HG03521 (cell line): Measurements from ENCODE around the gene TSPAN9.

ENCODE experiments used
- ATAC-seq: cut with Tn5 transposase; IDR thresholded peaks from one replicate; pipeline ENCODE4 v1.9.1; 2021; ENCODE audit warnings: mild to moderate bottlenecking, moderate library complexity; ENCODE audit not compliant: unreplicated experiment

The TSPAN9 gene

DNA sequence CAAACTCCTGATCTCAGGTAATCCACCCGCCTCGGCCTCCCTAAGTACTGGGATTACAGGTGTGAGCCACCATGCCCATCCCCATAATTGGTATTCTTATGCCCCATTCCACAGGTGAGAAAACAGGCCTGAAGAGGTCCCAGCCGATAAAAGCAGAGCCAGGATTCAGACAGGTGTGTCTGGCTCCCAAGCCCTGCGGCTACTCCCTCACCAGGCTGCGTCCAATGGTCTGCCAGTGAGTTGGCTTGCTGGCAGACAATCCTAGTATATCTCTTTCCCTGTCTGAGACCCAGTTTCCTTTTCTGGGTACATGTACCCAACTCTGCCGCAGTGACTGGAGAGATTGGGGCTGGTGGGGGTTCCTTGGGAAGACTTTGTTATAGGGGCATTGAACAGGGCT lies 1.9 kb upstream of the TSPAN9 start:
- ATAC-seq = no peak

DNA sequence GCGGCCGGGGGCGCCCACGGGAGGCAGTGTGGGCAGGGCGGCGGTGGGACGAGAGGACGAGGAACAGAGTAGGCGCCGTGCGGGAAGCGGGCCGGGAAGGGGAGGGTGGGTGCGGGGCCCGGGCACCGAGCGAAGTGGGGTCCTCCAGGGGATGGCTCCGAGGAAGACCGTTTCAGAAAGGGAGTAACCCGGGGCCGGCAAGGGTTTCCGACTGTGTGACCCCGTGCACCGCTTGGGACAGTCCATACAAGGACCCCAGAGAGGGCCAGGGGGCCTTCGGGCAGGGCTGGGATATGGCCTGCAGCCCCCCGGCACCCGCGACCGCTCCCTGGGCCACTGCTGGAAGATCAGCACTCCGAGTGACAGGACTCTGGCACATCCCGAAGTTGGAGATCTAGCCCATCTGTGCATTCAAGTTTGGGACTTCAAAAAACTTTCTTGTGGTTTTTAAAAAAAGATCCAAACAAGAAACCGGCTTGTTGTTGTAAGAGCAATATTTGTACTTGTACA lies 448 bp downstream of the TSPAN9 start:
- peak; percentile 21 for ATAC-seq

DNA sequence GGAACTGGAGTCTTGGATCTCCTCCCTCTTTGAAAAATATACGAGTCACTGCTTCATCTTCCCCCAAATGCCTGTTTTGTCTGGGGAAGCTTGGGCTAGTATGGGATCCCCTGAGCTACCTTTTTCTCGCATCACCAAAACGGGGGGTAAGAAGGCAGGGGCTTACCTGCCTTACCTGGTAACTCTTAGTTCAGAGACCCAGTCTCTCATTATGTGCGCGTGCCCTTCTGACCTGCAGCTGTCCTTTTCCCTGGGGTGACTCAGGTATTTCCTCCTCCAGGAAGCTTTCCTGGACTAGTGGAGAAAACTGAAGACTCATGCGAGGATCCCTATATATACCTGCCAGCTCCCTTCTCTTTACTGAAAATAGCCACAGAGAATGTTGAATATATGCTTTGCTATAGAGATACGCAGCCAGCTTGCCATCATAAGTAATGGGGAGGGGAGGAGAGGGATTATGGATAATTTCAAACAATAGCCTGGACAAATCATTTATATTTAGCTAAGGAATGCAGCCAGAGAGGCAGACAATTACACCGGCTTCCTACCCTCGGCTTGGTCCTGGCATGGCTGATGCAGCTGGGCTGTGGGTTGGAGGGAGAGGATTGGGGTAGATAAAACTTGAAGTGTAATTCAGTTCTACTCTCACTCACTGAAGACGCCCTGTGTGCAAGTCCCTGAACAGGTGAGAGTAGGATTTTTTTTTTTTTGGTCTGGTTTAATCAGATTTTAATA lies 1.1 kb downstream of the TSPAN9 start:
- ATAC-seq = no peak

DNA sequence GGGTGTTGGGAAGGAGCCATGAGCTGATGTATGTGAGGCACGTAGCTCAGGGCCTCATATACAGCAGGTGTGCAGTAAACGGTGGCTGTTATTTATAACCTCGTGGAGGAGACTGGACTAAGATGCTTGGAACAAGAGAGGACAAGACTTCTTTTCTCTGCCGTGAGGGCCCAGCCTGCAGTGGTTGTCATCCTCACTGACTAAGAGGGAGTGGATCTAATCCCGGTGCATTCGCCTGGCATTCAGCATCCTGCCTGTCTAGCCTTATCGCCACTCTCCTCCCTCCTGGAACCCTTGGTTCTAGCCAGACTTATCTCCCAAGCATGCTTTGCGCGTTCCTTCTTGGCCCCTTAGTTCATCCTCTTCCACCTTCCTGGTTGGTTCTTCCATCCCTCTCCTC lies 3.9 kb downstream of the TSPAN9 start:
- no peak for ATAC-seq

DNA sequence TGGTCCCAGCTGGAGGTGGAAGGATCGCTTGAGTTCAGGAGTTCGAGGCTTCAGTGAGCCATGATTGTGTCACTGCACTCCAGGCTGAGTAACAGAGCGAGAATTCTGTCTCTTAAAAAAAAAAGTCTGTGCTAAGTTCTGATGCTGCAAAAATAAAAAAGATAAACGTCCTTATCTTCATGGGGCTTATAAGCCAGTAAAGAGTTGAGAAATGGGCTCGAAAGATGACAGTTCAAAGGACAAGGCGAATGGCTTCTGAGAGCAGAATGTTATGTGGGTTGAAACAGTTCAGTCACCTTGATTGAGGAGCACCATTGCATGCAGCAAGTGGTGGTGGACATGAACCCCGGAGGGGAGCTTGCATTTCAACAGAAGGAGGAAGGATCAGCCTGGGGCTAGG lies 4.7 kb downstream of the TSPAN9 start:
- no peak for ATAC-seq

DNA sequence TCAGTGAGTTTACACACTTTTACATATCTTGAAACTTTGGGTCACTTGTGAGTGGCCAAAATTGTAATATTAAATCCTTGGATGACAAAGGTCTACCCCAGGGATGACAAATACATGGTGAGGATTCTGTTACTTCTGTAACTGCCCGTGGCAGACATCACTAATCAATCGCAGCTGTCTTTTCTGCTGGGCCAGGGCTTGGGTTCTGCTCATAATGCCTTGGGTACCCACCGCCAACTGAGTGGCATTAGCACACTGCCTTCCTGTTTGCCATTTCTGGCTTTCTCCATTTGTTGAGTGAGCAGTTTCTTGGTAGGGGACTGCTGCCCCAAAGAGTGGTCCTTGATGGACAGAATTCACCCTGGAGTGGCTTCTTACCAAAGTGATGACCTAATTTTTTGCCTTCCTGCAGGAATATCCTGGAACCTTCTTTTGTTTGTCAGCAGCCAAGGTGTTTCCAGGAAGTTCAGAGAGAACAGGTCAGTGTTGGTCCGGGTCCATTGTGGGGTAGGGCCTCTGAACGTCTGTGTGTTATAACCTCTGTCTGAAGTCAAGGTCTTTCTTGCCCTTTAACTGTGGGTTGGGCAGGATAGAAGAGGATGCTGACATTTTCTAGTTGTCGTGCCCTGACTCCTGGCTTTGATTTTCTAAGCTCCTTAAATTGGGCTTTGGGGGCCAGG lies 6.2 kb downstream of the TSPAN9 start:
- ATAC-seq = no peak

DNA sequence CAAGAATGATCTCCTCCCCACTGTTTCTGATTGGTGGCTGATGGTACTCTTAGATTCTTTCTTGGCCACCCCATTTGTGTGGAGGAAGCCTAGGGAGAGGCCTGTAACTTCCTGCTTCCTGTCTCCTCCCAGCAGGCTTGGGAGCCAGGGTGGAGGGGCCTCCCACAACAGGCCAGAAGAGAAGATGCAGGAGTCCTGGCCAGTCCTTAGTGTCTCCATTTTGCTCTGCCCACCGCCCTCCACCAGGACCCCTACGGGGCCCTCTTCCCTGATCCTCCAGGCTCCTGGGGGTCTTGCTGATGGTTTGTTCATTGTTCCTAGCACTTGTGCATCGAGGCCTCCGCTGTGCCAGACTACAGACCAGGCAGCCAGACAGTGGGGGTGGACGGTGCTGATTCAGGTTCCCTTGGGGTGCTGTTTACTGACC lies 6.8 kb downstream of the TSPAN9 start:
- ATAC-seq = no peak

DNA sequence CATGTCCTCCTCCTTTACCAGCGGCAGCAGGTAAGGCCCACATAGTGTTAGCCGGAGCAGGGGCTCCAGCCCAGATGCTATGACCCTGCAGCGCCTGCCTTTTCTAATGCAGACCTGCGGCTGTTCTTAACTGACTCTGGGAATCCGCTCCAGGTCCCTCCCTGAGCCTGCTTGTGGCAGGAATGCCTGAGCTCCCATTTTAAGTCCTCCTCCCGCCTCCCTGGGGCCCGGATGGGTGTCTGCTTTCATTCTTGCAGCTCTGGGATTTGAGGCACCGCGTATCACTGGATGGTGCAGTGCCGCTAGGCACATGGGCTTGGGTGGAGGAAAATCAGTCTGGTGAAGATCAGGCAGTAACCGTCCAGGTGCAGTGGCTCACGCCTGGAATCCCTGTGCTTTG lies 7.6 kb downstream of the TSPAN9 start:
- ATAC-seq = no peak

DNA sequence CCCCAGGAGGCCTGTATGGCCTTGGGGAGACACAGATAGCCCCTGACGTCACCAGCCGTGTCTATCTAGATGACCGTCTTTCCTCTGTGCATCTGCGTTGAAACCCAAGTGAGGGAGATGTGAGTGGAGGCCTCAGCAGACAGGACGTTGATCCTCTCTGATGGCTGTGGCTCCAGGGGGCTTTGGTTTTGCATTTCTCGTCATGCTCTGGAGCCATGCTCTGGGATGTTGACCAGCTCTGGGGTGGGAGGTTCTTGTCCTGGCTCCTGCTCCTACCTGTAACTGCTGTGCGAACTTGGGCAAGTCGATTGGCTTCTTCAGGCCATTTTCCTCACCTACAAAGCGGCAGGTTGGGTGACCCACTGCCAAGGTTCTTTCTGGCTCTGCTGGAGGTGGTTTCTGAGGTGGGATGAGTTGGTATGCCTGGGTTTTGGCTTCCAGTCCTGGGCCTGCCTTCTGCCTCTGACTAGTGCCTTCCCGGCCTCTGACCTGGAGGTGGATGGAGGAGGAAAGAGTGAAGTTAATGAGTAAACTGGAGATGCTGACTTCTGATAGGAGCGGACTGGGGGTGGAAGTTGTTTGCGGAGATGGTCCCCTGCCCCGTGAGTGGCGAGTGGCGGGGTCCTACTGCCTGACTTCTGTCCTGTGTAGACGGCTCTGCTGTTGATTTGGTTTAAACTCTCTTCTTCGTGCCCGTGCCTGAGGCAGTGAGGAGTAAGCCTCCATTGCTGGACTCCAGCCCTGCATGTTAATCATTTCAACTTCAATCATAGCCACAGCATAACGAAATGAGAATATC lies 8.4 kb downstream of the TSPAN9 start:
- ATAC-seq = no peak

DNA sequence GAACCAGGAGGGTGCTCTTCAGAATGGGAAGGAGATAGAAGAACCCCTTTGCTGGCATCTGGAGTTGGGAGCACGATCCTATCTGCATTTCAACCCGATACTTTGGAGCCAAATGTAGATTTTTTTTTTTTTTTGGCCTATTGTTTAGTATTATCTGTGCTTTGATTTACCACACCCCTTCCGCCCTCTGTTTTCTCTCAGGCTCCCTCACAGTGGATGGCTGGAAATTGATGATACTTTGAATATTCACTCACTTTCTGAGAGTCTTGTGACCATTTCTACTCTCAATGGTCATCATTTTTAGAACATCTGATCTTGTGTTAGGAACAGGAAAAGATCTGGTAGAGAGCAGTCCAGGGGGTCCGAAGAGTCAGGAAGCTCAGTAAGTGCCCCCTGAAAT lies 9.0 kb downstream of the TSPAN9 start:
- ATAC-seq = no peak

DNA sequence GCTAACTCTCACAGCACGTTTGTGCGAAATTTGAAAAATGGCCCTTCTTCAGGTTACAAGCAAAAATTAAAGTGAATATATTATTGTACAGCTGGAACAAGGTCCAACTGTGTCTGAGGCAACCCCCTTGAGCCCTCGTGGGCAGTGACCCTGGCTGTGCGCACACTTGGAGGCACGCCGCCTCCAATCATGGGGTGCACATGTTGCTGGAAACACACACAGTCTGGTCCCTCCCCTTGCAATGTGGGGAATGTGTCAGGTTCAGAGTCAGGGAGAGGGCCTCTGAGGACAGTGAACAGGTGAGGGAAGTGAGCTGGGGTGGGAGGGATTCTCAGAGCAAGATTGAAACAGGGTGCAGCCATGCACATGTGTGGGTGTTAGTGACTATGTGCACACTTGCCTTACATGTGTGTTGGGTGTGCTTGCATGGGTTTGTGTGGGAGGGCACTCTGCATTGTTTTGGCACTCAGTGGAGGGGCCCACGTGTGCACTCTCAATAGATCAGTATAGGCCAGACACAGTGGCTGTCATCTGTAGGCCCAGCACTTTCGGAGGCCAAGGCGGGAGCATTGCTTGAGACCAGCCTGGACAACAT lies 9.6 kb downstream of the TSPAN9 start:
- no peak for ATAC-seq

DNA sequence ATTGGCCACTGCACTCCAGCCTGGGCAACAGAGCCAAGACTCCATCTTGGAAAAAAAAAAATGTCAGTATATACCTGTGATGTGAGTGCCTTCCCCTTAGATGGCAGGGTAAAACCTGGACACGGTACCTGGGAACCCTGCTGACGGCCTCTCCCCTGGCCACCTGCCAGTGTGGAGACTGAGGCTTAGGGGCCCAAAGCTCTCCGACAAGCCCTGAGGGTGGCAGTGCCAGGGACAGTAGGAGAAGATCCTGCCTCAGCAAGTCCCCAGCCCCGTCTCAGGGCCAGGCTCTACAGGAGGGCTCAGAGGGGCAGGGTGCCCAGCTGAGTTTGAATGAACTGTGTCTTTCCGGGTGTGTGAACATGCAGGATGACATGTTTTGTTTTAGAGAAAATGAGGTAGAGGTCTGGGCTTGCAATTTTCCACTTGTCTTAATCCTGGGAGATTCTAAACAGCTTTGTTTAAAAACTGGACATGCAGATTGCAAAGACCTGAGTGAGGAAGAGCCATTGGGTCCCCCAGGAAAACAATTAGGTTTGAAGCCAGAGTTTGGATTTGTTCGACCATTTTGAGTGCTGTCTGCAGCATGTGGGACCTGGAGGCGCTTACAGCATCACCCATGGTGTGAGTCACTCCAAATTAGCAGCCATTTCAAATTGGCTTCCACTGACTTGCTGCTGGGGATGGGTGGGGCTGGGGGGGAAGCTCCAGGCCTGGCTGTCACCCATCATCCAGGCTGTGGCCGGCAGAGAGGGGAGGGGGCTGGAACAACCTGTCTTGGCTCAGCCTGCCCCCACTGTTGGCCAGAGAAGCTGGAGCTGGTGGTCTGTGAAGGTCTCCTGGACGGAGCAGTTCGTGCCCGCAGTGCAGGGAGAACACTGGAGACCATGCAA lies 10.8 kb downstream of the TSPAN9 start:
- ATAC-seq = no peak

DNA sequence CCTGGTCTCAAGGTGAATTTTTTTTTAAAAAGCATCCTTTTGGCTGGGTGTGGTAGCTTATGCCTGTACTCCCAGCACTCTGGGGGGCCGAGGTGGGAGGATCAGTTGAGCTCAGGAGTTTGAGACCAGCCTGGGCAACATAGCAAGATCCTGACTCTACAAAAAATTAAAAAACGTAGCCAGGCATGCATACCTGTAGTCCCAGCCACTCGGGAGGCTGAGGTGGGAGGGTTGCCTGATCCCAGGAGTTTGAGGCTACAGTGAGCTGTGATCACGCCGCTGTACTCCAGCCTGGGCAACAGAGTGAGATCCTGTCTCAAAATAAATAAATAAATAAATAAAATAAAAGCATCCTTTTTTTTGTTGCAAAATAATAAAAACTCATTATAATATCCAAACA lies 12.4 kb downstream of the TSPAN9 start:
- no peak for ATAC-seq

DNA sequence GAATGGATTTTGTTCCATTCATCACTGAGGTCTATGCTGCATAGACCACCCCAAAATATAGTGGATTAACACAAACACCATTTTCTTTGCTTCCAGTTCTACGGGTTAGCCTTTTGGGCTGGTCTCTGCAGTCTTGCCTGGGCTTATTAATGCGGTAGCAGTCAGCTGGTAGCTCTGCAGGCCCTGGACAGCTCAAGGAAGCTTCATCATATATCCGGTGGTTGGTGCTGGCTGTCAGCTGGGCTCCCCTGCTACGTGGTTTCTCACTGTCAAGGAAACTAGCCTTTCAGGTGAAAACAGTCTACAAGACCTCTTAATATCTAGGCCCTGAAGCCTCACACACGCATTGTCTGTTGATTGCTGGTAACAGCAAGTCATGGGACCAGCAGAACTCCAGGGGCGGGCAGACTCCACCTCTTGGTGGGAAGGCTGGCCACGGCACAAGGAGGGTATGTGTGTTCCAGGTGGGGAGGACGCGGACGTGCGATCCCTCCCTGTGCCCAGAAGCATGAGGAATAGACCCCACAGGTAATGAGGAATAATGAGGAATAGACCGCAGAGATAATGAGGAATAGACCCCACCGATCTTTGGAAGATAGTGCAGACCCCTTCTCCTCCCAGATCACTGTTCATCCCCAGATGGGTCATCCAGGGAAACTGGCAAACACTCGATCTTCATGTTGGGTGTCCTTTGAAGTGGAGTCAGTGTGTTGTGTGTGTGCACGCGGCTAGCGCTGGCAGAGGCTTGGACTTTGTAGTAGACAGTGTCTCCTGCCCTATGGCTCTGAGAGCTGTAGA lies 13.3 kb downstream of the TSPAN9 start:
- no peak for ATAC-seq

DNA sequence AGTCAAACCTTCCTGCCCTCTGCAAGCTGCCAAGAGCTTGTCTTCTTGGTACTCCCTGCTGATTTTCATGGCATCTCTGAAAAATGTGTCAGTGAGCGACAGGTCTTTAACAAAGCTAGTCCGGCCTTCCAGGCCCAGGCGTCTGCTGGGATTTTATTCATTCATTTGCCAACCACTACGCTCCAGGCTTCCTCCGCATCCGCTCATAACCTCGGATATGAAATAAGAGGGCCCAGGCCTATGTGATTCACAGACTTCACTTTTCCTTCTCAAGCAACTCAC lies 13.8 kb downstream of the TSPAN9 start:
- no peak for ATAC-seq

DNA sequence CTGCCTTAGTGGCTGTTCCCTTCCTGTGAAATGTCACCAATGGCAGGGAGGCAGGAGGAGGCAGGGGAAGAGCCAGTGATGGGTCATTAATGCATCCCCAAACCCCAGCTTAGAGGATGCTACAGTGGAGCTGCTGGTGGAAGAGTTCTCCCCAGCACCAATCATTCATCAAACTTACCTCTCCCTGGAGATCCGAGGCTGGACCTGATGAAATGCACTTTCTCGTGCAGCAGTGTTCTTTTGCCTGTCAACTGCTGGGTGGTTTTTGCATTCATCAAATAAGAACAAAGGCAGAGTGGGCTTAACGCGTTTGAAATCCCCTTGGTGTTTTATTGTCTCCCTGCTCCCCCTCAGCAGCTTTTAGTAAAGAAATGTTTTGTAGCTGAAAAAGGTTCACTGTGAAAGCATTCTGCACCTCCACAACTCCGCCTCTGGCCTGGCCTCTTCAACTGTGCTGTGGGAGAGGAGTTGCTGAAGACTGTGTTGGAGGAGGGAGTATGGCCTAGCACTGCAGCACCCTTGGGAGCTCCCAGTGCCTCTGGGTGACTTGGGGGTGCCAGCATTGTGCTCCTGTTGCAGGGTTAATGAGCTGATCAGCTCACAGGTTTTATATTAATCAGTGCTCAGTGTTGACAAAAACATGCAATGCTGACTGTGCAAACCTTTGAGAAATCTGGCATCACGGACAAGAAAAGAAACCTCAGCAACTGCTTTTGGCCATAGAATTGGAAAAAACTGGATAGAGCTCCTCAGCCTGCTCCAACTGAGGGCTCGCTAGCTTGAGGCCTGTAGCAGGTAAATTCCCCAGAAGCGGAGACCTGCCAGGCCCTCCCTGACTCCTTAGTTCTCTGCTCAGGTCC lies 14.4 kb downstream of the TSPAN9 start:
- ATAC-seq = no peak

DNA sequence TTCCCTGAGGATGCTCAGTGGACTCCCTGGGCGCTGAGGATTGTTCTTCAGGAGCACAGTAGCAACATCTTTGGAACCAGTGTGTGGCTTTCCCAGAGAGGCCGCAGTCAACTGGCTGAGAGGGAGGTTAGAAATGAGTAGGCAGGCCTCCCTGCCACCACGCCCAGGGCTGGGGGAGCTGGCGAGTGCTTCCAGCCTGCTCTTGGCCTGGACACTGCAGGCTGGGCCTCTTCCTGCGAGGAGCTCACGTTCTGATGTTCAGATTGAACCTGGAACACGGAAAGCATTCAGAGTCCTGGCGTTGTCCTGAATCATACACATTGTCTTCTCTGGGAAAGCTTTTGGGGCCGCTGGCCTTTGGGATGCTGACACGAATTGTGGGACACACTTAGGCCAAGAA lies 15.6 kb downstream of the TSPAN9 start:
- no peak for ATAC-seq

DNA sequence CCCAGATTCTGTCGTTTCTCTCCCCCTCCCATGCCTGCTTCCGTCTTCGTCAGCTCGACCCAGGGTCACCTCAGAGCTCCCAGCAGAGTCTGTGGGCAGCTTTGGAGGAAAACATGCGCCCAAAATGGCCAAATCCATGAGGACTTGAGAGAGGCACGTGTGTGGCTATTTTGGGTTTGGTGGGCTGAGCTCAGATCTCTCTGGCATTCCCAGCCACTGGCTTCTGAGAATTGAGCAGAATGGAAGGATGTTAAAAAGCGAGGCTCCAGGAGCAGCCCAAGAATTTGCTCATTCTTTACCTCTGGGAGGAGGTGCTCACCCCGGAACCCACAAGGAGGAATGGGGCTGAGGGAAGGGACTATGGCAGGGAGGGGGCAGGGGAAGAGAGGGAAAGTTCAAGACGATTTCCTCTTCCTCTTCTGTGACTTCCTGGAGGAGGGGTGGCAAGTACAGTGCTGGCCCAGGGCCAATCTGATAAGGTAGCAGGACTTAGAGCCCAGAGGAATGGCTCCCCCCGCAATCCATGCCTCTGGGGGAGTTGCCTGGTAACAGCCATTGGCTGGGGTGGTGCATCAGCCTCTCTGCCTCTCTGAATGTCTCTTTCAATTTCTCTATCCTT lies 20.1 kb downstream of the TSPAN9 start:
- no peak for ATAC-seq
